ENCODE data around the gene FRMPD4.

FRMPD4 gene

DNA sequence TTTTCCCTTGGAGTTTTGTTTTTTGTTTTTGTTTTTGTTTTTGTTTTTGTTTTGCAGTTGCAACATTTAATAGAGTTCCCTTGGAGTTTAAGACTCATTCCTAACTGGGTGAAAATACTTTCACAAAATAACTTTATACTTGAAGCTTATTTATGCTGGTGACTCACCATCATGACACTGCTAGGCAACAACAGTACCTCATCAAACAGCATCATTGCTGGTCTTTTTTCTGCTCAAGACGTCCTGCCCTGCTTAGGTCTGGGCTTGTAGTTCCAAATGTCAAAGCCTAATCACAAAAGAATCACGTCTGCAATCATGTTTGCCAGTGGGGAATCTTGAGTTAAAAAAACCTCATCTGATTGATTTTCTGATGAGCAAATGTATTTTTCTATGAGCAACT is 547.3 kb downstream of the FRMPD4 start:
- DNase-seq, result no peak

DNA sequence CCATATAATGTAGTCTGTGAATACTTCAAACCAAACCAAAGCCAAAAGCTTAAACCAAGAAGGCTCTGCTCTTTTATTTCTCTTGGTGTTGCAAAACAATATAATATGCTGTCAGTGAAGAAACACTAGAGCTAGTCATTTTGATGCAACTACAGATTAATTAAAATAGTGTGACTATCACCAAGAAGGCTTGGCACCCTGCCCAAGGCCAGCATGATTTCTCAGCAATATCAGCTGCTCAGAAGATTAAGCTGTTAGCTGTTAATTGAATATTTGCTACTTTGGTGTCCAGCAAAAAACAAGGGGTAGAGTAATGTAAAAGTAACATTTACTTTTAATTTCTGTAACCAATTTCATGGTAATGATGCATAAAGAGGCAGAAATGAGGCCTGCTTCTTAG is 548.1 kb downstream of the FRMPD4 start:
- no peak for DNase-seq

DNA sequence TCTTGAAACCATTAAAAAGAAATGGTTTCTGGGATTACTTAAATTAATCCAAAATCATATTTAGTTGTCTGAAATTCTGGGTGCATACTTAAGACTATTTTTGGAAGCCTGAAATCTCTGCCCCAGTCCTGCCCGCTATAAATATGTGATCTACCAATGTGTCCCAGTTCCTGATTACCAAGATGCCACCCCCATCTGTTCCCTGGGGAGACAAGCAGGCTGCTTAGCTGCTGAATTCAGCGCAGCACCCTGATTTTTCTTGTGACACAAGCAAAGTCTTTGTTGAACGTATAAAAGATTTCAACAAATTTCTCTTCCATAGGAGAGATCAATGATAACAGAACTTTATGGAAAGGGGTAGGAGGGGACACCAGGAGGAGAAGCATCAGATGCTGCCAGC is 552.4 kb downstream of the FRMPD4 start:
- DNase-seq, result no peak

DNA sequence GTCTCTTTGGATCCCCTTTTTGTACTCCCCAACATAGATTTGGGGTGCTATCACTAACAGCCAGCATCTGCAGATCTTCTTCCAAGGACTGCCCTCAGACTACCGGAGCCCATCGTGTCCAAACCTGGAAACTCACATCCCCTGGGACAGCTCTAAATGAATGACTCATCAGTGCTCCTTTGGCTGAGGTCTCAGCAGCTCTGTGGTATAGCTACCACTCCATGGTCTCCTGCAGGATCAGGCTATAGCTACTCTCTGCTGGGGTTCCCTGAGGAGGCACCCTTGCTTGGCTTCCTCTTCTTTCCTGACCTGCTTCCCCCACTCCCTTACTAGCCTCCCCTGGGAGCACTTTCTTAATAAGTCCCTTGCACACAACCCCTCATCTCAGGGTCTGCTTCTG is 555.5 kb downstream of the FRMPD4 start:
- DNase-seq, result no peak

DNA sequence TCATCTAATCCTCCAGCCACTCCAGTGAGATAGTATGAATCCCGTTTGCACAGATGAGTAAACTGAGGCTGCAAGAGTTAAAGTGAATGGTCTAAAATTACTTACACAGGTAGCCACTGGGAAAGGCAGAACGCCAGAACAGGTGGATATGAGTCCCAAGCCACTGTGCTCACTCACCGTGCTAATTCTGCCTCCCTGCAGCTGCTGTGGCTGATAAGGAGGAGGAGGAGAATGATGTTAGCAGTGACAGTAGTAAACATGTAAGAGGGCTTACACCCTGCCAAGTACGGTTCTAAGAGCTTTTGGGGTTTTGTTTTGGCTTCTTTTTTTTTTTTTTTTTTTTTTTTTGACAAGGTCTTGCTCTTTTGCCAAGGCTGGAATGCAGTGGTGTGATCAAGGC is 562.5 kb downstream of the FRMPD4 start:
- no peak for DNase-seq

DNA sequence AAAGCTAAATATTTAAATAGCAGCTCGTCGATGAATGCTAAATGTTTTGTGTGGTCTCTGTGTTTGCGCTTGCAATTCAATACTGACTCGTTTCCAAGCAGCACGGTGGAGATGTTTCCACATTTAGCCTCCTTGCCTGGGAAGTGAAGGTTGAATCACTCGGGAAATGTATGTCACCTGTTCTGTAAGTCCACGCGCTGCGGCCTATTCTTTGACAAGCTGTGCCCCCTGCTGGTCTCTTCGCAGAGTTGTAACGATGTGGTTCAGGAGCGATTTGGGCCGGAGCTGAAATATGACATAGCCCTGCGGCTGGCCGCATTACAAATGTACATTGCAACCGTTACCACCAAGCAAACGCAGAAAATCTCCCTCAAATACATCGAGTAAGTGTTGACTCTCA is 563.4 kb downstream of the FRMPD4 start:
- DNase-seq, result no peak

DNA sequence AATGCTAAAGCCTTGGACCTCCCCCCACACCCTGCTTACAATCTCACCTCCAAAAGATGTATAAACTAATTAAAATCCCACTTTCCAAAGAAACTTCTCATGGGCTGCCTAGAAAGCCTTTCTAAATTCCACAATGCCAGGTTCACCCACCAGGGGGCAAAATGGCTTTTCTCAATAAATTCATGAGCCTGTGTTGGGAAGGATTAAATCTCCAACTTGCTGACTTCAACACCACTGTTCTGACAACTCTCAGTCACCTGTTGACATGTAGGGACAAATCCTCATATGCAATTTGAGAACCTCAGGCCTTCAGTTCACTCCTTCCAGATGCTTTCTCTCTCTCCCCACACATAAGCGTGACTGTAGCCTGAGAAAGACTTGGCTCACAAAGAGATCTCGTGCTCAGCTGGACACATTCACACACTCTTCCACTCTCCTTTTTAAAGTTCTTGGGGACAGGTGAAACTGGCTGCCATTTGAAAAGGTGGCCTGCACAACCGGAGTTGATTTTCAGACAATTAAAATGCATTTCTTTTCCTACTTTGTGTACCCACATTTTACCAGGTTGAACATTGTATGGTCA is 564.3 kb downstream of the FRMPD4 start:
- DNase-seq, result no peak

DNA sequence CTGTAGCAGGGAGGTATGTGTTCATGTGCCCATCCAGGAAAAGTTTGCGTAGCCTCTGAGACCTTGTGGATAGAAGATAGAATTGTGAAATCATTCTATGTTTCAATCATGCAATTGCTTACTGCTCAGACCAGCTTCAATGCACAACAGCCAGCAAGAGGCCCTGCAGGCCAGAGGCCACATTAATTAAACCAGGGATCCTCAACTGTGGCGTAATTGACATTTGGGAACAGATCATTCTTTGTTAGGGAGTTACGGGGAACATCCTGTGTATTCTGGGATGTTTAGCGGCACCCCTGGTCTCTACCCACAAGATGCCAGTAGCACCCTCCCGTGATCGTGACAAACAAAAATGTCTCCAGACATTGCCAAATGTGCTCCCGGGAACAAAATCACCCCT is 566.4 kb downstream of the FRMPD4 start:
- DNase-seq, result no peak

DNA sequence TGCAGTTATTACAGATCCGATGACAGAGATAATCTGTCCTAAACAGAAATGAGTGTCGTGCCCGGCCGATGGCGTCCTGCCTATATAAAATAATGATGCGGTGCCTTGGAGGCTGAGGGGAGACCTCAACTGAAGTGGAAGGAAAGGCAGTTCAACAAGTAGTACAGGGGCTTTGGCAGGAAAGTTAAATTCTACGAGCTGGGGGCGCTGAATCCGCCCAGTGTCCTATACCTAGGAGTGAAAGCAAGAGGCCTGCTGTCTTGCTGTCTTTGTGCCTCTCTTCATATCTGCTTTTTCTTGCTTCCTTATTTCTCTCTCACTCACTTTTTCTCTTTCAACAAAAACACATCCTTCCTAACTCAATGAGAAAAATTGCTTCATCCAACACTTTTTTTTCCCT is 570.8 kb downstream of the FRMPD4 start:
- no peak for DNase-seq

DNA sequence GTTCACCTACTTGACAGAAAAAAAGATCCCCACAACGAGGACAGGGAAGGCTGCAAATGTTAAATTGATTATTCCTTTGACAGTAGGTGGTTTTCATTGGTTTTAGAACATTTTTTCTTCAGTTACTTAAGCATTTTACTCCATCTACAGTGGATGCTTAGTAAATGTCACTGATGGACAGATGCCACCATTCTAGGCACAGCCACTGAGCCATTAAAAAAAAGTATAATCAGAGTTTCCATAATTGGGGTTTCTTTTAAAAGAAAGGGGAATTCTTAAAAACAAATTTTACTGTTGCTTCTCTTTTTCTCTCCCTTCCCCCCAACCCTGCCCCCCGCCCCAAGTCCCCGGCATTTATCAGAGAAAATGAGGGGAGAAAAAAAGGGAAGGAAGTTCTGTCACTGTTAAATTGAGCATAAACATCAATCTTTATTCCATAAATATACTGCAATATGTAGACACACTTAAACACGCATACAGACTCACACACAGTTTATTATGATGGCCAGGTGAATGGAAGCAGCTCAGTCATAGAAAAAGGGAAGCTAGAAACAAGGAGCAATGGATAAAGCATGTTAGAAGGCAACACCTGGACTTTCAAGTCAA is 573.3 kb downstream of the FRMPD4 start:
- DNase-seq, result no peak

DNA sequence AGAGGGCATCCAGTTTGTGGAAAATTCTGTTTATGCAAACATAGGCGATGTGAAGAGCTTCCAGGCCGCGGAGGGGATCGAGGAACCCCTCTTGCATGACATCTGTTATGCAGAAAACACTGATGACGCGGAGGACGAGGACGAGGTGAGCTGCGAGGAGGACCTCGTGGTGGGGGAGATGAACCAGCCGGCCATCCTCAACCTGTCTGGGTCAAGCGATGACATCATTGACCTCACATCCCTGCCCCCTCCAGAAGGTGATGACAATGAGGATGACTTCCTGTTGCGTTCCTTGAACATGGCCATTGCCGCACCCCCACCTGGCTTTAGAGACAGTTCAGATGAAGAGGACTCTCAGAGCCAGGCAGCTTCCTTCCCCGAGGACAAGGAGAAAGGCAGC is 578.3 kb downstream of the FRMPD4 start:
- DNase-seq, result no peak

DNA sequence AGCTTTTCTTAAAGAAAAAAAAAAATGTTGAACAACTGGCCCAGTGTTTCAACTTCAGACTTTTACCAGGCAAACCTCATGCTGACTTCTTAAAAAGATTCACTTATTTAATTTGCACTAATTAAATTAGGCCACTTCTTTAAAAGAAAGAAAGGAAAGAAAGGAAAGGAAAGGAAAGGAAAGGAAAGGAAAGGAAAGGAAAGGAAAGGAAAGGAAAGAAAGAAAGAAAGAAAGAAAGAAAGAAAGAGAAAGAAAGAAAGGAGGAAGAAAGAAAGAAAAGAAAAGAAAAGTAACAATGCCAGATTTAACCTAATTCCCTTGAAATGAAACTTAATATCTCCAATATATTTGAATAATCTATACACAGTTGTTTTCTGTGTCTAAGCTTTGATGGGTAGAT is 581.6 kb downstream of the FRMPD4 start:
- no peak for DNase-seq

DNA sequence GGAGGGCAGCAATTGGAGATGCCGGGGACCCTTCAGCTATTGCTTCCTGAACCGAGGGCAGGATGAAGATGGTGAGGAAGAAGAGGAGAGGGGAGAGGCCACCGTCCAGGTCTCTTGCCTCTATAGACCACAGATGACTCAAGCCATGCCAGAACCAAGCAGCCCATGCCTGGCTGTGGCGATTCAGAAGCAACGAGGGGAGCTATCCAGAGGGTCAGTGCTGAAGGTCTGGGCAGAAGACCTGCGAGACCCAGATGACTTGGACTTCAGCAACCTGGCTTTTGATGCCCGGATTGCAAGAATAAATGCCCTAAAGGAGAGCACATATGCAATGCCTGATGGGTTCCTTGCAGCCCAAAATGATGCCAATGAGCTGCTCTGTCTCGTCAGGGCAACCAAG is 582.8 kb downstream of the FRMPD4 start:
- no peak for DNase-seq

DNA sequence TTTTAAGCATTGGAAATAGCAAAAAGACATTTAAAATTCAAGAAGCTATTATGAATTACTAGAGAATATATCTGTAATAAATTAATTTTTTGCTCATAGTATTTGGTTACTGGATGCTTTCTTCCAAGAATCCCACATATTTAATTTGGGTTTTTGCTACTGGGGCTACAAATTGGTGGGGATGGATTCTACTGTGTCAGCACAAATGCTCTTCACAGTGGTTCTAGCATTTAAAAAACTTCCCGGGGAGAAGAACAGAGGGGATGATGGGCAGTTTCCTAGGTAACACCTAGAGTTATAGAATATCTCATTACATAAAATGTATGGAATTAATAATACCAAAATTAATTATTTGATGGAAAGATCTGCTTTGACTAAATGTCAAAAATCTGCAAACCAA is 584.0 kb downstream of the FRMPD4 start:
- no peak for DNase-seq

DNA sequence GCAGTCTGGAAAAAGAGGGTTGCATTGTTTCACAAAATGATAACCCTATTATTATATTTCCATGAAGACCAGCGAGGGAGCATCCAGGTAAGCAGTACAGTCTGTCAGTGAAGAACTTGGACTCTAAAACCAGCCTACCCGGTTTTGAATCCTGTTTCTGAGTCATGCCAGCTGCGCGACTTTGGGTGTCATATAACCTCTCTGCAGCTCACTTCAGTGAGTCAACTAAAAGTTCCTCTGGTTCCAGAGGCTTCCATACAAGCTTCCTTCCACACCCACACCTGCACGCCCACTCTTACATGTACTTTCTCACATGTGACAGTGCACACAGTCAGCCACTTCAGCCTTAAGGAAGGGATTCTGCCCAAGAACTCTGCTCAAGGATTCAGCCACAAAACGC is 603.1 kb downstream of the FRMPD4 start:
- DNase-seq, result no peak

DNA sequence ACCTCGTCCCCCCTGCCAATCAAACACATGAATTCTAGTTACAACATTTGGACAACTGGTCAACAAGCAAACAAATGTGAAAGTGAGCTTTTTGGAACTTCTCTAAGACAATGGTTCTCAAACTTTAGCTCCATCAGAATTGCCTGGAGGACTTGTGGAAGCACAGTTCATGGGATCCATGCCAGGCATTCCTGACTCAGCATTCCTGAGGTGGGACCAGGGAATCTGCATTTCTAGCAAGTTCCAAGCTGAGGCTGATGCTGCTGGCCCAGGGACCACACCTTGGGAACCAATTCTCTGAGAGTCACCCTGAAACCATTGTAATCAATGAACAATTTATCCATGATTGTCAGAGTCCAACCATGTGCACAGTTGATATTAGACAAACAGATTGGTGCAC is 609.2 kb downstream of the FRMPD4 start:
- no peak for DNase-seq

DNA sequence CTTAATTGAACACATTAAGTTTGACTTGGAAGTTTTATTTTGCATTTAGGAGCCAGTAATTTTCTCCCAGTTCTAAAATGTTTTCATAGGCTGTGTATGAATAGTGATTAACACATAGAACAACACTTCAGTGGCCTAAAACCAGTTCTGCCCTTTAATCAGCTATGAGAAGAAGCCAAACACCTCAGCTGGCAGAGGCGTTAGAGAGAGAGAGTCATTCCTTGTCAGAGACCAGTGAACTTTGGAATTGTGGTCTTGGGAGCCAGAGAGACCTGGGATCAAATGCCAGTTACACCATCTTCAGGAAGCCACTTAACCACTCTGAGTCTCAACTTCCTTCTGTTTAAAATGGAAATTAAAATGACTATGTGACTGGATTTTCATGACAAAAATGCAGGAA is 613.6 kb downstream of the FRMPD4 start:
- DNase-seq, result no peak

DNA sequence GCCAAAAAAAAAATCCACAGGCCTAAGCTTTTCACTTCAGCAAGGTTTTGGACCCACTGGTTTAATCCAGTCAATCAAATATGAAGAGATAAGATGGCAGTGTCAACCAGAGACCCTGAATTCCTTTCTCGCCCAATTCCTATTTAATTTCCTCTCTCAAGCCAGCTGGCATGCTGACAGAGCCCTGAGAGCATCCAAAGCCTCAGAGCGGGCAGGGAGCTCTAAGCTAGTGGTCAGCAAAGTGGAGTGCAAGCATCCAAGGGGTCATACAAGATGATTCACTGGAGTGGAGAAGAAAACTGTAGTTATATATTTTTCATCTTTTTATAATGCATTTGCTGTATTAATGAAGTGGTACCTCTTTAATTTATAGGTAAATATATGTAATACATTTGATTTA is 615.1 kb downstream of the FRMPD4 start:
- DNase-seq, result no peak

DNA sequence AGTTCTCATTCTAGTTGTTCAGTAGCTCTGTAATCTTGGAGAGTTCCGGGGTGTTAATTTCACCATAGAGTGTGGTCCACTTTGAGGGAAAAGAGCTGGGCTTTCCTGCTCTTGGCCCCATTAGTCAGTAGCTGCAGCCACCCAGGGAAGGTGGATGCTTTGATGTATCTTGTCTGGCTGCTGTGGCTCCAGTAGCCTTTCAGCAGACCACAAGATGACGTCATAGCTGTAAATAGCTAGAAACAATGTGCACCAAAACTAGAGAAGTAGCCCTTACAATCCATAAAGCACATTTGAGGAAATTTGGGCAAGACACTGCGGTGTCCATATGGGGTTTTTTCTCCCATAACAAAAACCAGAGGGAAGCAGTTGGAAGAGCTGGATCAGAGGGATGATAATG is 620.0 kb downstream of the FRMPD4 start:
- DNase-seq, result no peak

DNA sequence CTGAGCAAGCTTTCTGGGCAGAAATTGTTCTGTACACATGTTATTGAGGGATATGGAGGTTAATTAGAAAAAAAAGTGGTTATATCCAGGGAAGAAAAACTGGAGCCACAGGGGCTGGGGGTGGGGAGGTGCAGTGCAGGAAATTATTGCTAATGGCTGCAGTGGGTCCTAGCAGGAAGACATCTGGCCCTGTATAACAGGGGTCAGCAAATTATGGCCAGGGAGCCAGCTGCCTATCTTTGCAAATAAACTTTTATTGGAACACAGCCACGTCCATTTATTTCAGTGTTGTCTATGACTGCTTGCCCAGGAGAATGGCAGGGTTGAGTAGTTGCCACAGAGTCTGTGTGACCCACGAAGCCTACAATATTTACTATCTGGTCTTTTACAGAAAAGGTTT is 629.6 kb downstream of the FRMPD4 start:
- DNase-seq, result no peak

DNA sequence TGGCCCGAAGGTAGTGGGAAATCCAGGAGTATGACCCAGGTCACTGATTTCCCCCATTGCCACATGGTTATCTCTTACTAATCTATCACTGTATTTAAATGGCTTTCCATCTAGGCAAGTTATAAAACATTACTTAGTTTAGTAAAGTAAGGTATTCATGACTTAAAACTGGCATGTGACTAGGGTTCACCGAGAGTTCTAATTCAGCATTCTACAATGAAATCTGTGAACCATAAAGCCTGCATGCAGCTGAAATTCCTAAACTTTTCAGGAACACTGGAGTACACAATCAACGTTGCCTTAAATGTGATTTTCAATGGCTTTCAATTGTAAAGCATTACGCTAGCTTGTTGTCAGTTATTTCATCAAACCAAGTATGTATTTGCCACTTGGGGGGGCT is 630.2 kb downstream of the FRMPD4 start:
- DNase-seq, result no peak

DNA sequence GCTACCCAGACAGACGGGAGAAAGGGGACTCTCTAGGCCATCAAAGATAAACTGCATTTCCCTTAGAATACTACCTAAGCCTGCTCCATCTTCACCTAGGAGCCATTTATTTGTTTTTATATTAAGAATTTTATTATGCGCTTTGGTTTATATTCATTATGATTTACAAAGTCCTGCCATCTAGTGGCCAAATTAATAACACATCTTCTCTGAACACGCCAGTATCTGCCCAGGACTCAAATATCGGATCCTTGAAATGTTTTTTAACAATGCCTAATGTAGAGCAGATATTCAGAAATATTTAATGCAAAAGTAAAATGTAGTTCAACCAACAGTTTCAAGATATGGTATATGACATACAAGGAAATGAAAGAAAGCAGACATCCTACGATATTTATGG is 632.2 kb downstream of the FRMPD4 start:
- peak; percentile 34 for DNase-seq

DNA sequence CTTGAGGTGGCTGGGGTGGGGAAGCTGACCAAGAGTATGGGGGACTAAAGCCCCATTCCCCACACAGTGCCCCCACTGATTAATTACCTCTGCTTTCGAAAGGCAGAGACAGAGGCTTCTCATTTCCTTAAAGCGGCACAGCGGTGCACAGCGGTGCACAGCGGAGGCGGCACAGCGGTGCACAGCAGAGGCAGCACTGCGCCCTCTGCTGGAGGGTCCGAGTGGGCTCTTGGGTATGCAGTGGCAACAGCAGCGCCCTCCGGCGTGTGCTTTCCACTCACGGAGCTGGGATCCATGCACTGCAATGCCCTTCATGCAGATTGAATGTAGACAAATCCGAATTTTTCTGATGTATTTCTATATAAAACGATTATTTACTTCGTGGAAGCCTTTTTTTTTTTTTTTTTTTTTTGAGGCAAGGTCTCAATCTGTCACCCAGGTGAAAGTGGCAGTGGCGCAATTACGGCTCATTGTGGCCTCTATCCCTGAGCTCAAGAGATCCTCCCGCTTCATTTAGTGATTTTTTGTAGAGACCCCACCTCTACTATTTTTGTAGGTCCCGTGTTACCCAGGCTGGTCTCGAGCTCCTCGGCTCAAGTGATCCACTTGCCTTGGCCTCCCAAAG is 633.3 kb downstream of the FRMPD4 start:
- peak; percentile 73 for DNase-seq

Measured in CD4-positive, alpha-beta T cell treated with Interleukin-12 subunit alpha and Interleukin-12 subunit beta, for 1 hour (primary cell).